ENCODE results near the gene BHMT2.

GRCh38 chr5:79042188-79042587, 27.4 kb upstream of the BHMT2 start:
- TF ChIP-seq POLR2A (IDR thresholded peaks at IDR 0.05) (no peak), CTCF (IDR thresholded peaks at IDR 0.05 in 8 of 11, conservative IDR thresholded peaks at IDR 0.05 in 3 of 11) (no peak), POLR2AphosphoS5 (IDR thresholded peaks at IDR 0.05) (no peak)
